K562 (cell line): ENCODE data around the gene TMEM156. TPM values are rescaled to one million over a fixed set of nuclear protein-coding genes. Genes with fewer than 3 reads are reported as not detected.

Experiments
- ATAC-seq: fragments of 200-7000 bp; cut with Tn5 transposase; 3 replicates; pipeline ENCODE4 v1.9.1; 2020; ENCODE audit warnings: moderate library complexity
- BruUV-seq: library from RNA; stranded (reverse); fragments of 400-500 nt; replicated peaks from 2 replicates; lab custom pipeline; 2021; lab: Mats Ljungman, UMichigan
- CTCF ChIA-PET: fragments of 300-600 bp; formaldehyde crosslinking; extraction: SDS; loops from one replicate; lab custom pipeline; 2021; ENCODE audit warnings: low intra/inter-chr PET ratio; lab: Yijun Ruan, JAX
- POLR2A ChIA-PET: fragments of 300-600, 350-650 bp; sonication (Branson Sonifier 250); formaldehyde crosslinking; extraction: SDS; loops from one replicate; lab custom pipeline; 2021; ENCODE audit warnings: antibody characterized with exemption, inconsistent platforms; lab: Yijun Ruan, JAX
- DNase-seq, 4 experiments: peaks; one replicate each; pipeline versions ENCODE4 v3.0.0 to v3.0.0-alpha.2; 2011 to 2018; ENCODE audit warnings: low spot score in 3 of 4, mixed read lengths in 3 of 4; ENCODE audit errors: extremely low read depth in 1 of 4
- FAIRE-seq: peaks from 2 replicates; lab custom pipeline; 2011; peaks lifted over from hg19 to GRCh38; lab: Jason Lieb, UNC
- H2AFZ ChIP-seq: 2 replicates; pipeline ENCODE4 v1.6.0; 2011; ENCODE audit warnings: low read depth, low read length, control low read depth, inconsistent platforms
- H3K27ac ChIP-seq: fragments of 200-600 bp; 3 replicates; pipeline ENCODE4 v1.8.0; 2011; ENCODE audit warnings: low read depth, mild to moderate bottlenecking, control low read depth, inconsistent platforms, low read length, moderate library complexity, mixed read lengths; ENCODE audit errors: extremely low read depth
- H3K27me3 ChIP-seq, 2 experiments: fragments of 300-600 bp in 1 of 2; 2 replicates in 1 of 2; 3 replicates in 1 of 2; pipeline versions ENCODE4 v1.6.0 to v1.8.0; 2011; ENCODE audit warnings: inconsistent platforms in 2 of 2, low read length in 2 of 2, mild to moderate bottlenecking in 1 of 2, mixed read lengths in 1 of 2, moderate library complexity in 1 of 2; ENCODE audit not compliant: control insufficient read depth in 2 of 2, insufficient read depth in 2 of 2
- H3K36me3 ChIP-seq: fragments of 300-600 bp; 3 replicates; pipeline ENCODE4 v1.8.0; 2011; ENCODE audit warnings: mild to moderate bottlenecking, low read length, inconsistent platforms; ENCODE audit not compliant: control insufficient read depth, insufficient read depth
- H3K4me1 ChIP-seq, 2 experiments: fragments of 200-600 bp in 1 of 2; replicated peaks in 1 of 2; 2 replicates in 1 of 2; 3 replicates in 1 of 2; pipeline versions ENCODE4 v1.5.1 to v1.8.0; 2011; ENCODE audit warnings: inconsistent platforms in 2 of 2, low read length in 2 of 2, mild to moderate bottlenecking in 1 of 2, mixed read lengths in 1 of 2, moderate library complexity in 1 of 2; ENCODE audit not compliant: control insufficient read depth in 2 of 2, insufficient read depth in 2 of 2
- H3K4me2 ChIP-seq: 2 replicates; pipeline ENCODE4 v1.6.1; 2011; ENCODE audit warnings: low read length, control low read depth, inconsistent platforms, mixed read lengths; ENCODE audit not compliant: insufficient read depth
- H3K4me3 ChIP-seq: fragments of 200-600 bp; sonication (generic), shearing (Covaris generic); 2 replicates; pipeline ENCODE4 v1.5.1; 2016; ENCODE audit warnings: control low read depth, inconsistent platforms
- H3K79me2 ChIP-seq: fragments of 200-600 bp; 3 replicates; pipeline ENCODE4 v1.8.0; 2011; ENCODE audit warnings: low read length, inconsistent platforms; ENCODE audit not compliant: control insufficient read depth, insufficient read depth
- H3K9ac ChIP-seq, 2 experiments: 2 replicates each; pipeline versions ENCODE4 v1.6.0 to v1.6.1; 2011; ENCODE audit warnings: low read depth in 2 of 2, low read length in 2 of 2, control low read depth in 1 of 2, inconsistent platforms in 1 of 2, mild to moderate bottlenecking in 1 of 2, mixed read lengths in 1 of 2; ENCODE audit not compliant: insufficient read depth in 1 of 2
- H3K9me1 ChIP-seq: one replicate; pipeline ENCODE4 v1.6.0; 2011; ENCODE audit warnings: inconsistent platforms, mild to moderate bottlenecking, low read length, moderate library complexity; ENCODE audit not compliant: control insufficient read depth, insufficient read depth
- H3K9me3 ChIP-seq: replicated peaks from 2 replicates; pipeline ENCODE4 v1.5.1; 2011; ENCODE audit warnings: low read depth, low read length, inconsistent platforms; ENCODE audit not compliant: control insufficient read depth, insufficient read depth
- H4K20me1 ChIP-seq: replicated peaks from 2 replicates; pipeline ENCODE4 v1.6.1; 2011; ENCODE audit warnings: low read length, inconsistent platforms, mixed read lengths; ENCODE audit not compliant: control insufficient read depth, insufficient read depth
- ADNP ChIP-seq: fragments of 200-800 bp; sonication (Bioruptor generic); IDR thresholded peaks from 2 replicates; pipeline ENCODE4 v1.6.1; 2016; ENCODE audit warnings: missing genetic modification characterization, missing compliant biosample characterization
- BRD4 ChIP-seq: fragments of 200-600 bp; sonication (generic); IDR thresholded peaks from 2 replicates; pipeline ENCODE4 v1.6.1; 2017; ENCODE audit warnings: inconsistent platforms
- EP300 ChIP-seq: IDR thresholded peaks from 2 replicates; pipeline ENCODE4 v1.6.1; 2012; ENCODE audit warnings: low read length, improper control_type of control experiment
- ETS2 ChIP-seq: IDR thresholded peaks from 2 replicates; pipeline ENCODE4 v1.6.1; 2016; ENCODE audit warnings: borderline replicate concordance, missing genetic modification characterization, mild to moderate bottlenecking, moderate library complexity, missing compliant biosample characterization; ENCODE audit not compliant: poor library complexity, severe bottlenecking
- MCM5 ChIP-seq: fragments of 450-650 bp; IDR thresholded peaks from 2 replicates; pipeline ENCODE4 v1.6.1; 2016; ENCODE audit warnings: low read depth
- RBM25 ChIP-seq: fragments of 200-400 bp; formaldehyde crosslinking; IDR thresholded peaks from 2 replicates; pipeline ENCODE4 v1.6.1; 2018; ENCODE audit warnings: low read length, low read depth, moderate library complexity; ENCODE audit not compliant: severe bottlenecking
- SIN3A ChIP-seq, 2 experiments: fragments of 150-350 bp in 1 of 2; IDR thresholded peaks; 2 replicates each; pipeline ENCODE4 v1.6.1; 2011 to 2016; ENCODE audit warnings: borderline replicate concordance in 2 of 2, low read depth in 2 of 2, low read length in 2 of 2, mild to moderate bottlenecking in 2 of 2, moderate library complexity in 2 of 2; ENCODE audit not compliant: control insufficient read depth in 1 of 2
- SRSF7 ChIP-seq: fragments of 200-400 bp; formaldehyde crosslinking; optimal IDR thresholded peaks from 2 replicates; pipeline ENCODE3; 2017; ENCODE audit warnings: mild to moderate bottlenecking, low read depth, low read length
- ZEB2 ChIP-seq: fragments of 450-650 bp; IDR thresholded peaks from 2 replicates; pipeline ENCODE4 v1.6.1; 2016
- ZFX ChIP-seq: sonication (generic); formaldehyde crosslinking; IDR thresholded peaks from 2 replicates; pipeline ENCODE4 v1.8.0; 2022; ENCODE audit warnings: mild to moderate bottlenecking, missing genetic modification reagents, moderate library complexity
- ZNF121 ChIP-seq: sonication (generic); formaldehyde crosslinking; conservative IDR thresholded peaks from 2 replicates; pipeline ENCODE4 v1.8.0; 2022; ENCODE audit warnings: missing genetic modification reagents
- ZNF263 ChIP-seq: sonication (generic); formaldehyde crosslinking; IDR thresholded peaks from 2 replicates; pipeline ENCODE4 v1.8.0; 2022; ENCODE audit warnings: mild to moderate bottlenecking, missing genetic modification reagents, borderline replicate concordance
- ZNF780A ChIP-seq: fragments of 250-450 bp; sonication (Bioruptor Pico); IDR thresholded peaks from 2 replicates; pipeline ENCODE4 v1.5.0; 2021; ENCODE audit warnings: mild to moderate bottlenecking
- WGBS: fragments of 100-300 bp; shearing (Covaris generic); methylation state at CpG from one replicate; pipeline ENCODE4 v1.1.6; 2016; ENCODE audit warnings: low coverage, mixed read lengths; ENCODE audit not compliant: insufficient coverage; ENCODE audit errors: missing lambda C conversion rate; 5-methylcytosine and 5-hydroxymethylcytosine counted together
- in situ Hi-C: fragments of 300-500 bp; cut with MboI; formaldehyde crosslinking; loops from 4 replicates; pipeline ENCODE4 v1.15.0; 2018; ENCODE audit warnings: inconsistent platforms, mixed read lengths
- intact Hi-C: fragments of 100-400 bp; cut with micrococcal nuclease; formaldehyde crosslinking; loops from 2 replicates; pipeline ENCODE4 v1.14.2; 2022
- polyA plus RNA-seq, 8 experiments: library from polyadenylated mRNA; depleted of rRNA in 4 of 8; stranded (reverse) in 5 of 8; unstranded in 3 of 8; fragments of >200 nt; fragmentation: Nextera tagmentation in 2 of 8; fragmentation: Illumina TruSeq in 1 of 8; extraction: Ambion mirVana in 2 of 8; extraction: Trizol in 1 of 8; gene quantifications; 2 replicates each; pipeline versions ENCODE4 v1.2.1 to v1.2.3, GENCODE V29; 2011 to 2014; ENCODE audit warnings: inconsistent platforms in 1 of 8, missing spikeins in 1 of 8
- total RNA-seq, 7 experiments: library from RNA; depleted of rRNA in 6 of 7; stranded (reverse); fragments of >200 nt in 6 of 7; fragmentation: Illumina TruSeq in 2 of 7; extraction: Trizol in 2 of 7; gene quantifications; 2 replicates each; pipeline versions ENCODE4 v1.2.1 to v1.2.3, GENCODE V29; 2011 to 2021; ENCODE audit warnings: low replicate concordance in 1 of 7
- TF ChIP-seq, protein P1 (sequence below), 2 experiments: fragments of 450-650 bp in 1 of 2; sonication (generic) in 1 of 2; formaldehyde crosslinking in 1 of 2; IDR thresholded peaks in 1 of 2; conservative IDR thresholded peaks in 1 of 2; 2 replicates each; pipeline versions ENCODE4 v1.6.1 to v1.8.1; 2016 to 2023; ENCODE audit warnings: mild to moderate bottlenecking in 2 of 2, moderate library complexity in 2 of 2, inconsistent platforms in 1 of 2, missing genetic modification reagents in 1 of 2
- TF ChIP-seq, protein P2 (sequence below): IDR thresholded peaks from 3 replicates; pipeline ENCODE4 v1.6.1; 2011; ENCODE audit warnings: borderline replicate concordance, mild to moderate bottlenecking, moderate library complexity; ENCODE audit not compliant: insufficient read length; ENCODE audit errors: extremely low read depth
- TF ChIP-seq, protein P3 (sequence below): fragments of 250-450 bp; sonication (Bioruptor Pico); IDR thresholded peaks from 2 replicates; pipeline ENCODE4 v1.5.0; 2021; ENCODE audit warnings: mild to moderate bottlenecking, borderline replicate concordance

The TMEM156 gene
- total and polyA plus RNA-seq, 9 of the 15 experiments (the other 6 are each of a cell fraction or from before 2014, with no cell fraction given) = 3.5 to 9.6 (median 6.4) TPM

DNA sequence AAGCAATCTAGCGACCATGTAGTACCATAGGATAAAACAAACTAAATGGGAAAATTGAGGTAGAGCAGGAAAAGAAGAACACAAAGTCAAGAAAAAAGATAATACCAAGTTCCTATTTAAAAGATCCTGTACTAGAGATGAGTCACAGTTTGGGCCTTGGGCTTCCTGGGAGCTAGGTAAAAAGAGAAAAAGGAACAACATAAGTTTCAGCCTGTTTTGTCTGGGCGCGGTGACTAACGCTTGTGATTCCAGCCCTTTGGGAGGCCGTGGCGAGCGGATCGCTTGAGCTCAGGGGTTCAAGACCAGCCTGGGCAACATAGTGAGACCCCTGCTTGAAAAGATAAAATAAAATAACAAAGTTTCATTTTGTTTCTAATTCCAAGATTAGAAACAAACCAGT is 14.0 kb upstream of the TMEM156 start:
- Histone ChIP-seq H2AFZ (peak overlapping the region; percentile 69), H3K9me3 (no peaks in the 10 kb centered on the region), H3K4me1 (peaks cover 0 to 18% of the 10 kb centered on the region in 2 experiments; a peak in 3 of 5 replicates), H3K79me2 (peaks cover 31% of the 10 kb centered on the region), H3K36me3 (no peaks in the 10 kb centered on the region), H3K9ac (peak overlapping the region; percentile 73 to 88), H3K4me3 (peak overlapping the region; percentile 71), H3K9me1 (no peaks in the 10 kb centered on the region), H4K20me1 (no peaks in the 10 kb centered on the region), H3K27ac (peak overlapping the region; percentile 83; the same call in 2 of the 3 replicates), H3K4me2 (peak overlapping the region; percentile 70), H3K27me3 (no peaks in the 10 kb centered on the region)
- CTCF ChIA-PET = no interaction called here
- 5% methylated on average over 8 of the region's 8 CpGs for WGBS
- in situ Hi-C loops (no loop called here), intact Hi-C loops (loop anchor here (5.0 kb wide), 1 partner anchor 144 kb away; no protein-coding TSS in a partner anchor)
- peak in 2 of 4 experiments; percentile 27 to 79 for DNase-seq
- TSS peak; percentile 61 for BruUV-seq
- FAIRE-seq = peak; percentile 74
- peak; percentile 7; the same call in 1 of the 3 replicates for ATAC-seq
- POLR2A ChIA-PET = interaction anchor here (1.1 to 1.7 kb wide), 5 partner anchors 8 to 104 kb away, joined by 3 to 9 read pairs (median 7); no protein-coding TSS in a partner anchor
- no peak for TF ChIP-seq ZNF780A (CRISPR knock-in tag)
- TF ChIP-seq SIN3A (IDR thresholded peaks at IDR 0.05; ENCODE audit: borderline replicate concordance in 2 of 2, control insufficient read depth in 1 of 2, low read depth in 2 of 2, low read length in 2 of 2) = no peak
- TF ChIP-seq RBM25 = peak; percentile 65
- TF ChIP-seq ETS2 (tag) = no peak
- TF ChIP-seq, protein P1, sequence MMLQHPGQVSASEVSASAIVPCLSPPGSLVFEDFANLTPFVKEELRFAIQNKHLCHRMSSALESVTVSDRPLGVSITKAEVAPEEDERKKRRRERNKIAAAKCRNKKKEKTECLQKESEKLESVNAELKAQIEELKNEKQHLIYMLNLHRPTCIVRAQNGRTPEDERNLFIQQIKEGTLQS (IDR thresholded peaks at IDR 0.05) = peak; percentile 81
- TF ChIP-seq, protein P1 (CRISPR knock-in tag; conservative IDR thresholded peaks at IDR 0.05) = no peak
- TF ChIP-seq ZFX (CRISPR knock-in tag) = peak; percentile 52
- no peak for TF ChIP-seq MCM5
- TF ChIP-seq, protein P2, sequence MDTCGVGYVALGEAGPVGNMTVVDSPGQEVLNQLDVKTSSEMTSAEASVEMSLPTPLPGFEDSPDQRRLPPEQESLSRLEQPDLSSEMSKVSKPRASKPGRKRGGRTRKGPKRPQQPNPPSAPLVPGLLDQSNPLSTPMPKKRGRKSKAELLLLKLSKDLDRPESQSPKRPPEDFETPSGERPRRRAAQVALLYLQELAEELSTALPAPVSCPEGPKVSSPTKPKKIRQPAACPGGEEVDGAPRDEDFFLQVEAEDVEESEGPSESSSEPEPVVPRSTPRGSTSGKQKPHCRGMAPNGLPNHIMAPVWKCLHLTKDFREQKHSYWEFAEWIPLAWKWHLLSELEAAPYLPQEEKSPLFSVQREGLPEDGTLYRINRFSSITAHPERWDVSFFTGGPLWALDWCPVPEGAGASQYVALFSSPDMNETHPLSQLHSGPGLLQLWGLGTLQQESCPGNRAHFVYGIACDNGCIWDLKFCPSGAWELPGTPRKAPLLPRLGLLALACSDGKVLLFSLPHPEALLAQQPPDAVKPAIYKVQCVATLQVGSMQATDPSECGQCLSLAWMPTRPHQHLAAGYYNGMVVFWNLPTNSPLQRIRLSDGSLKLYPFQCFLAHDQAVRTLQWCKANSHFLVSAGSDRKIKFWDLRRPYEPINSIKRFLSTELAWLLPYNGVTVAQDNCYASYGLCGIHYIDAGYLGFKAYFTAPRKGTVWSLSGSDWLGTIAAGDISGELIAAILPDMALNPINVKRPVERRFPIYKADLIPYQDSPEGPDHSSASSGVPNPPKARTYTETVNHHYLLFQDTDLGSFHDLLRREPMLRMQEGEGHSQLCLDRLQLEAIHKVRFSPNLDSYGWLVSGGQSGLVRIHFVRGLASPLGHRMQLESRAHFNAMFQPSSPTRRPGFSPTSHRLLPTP = peak; percentile 51
- no peak for TF ChIP-seq ZNF263 (CRISPR knock-in tag)
- TF ChIP-seq SRSF7 = no peak
- TF ChIP-seq ZEB2 = 0 out of 2 replicates have a peak, but pooled peaks have one; percentile 41
- TF ChIP-seq, protein P3, sequence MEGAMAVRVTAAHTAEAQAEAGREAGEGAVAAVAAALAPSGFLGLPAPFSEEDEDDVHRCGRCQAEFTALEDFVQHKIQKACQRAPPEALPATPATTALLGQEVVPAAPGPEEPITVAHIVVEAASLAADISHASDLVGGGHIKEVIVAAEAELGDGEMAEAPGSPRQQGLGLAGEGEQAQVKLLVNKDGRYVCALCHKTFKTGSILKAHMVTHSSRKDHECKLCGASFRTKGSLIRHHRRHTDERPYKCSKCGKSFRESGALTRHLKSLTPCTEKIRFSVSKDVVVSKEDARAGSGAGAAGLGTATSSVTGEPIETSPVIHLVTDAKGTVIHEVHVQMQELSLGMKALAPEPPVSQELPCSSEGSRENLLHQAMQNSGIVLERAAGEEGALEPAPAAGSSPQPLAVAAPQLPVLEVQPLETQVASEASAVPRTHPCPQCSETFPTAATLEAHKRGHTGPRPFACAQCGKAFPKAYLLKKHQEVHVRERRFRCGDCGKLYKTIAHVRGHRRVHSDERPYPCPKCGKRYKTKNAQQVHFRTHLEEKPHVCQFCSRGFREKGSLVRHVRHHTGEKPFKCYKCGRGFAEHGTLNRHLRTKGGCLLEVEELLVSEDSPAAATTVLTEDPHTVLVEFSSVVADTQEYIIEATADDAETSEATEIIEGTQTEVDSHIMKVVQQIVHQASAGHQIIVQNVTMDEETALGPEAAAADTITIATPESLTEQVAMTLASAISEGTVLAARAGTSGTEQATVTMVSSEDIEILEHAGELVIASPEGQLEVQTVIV (CRISPR knock-in tag) = no peak
- TF ChIP-seq ADNP (tag) = peak; percentile 88
- no peak for TF ChIP-seq BRD4
- peak; percentile 100 for TF ChIP-seq ZNF121 (CRISPR knock-in tag)
- peak; percentile 37 for TF ChIP-seq EP300
